AG09309 (cell line): Measurements from ENCODE around the gene STEAP1B.

Experiments
- DNase-seq: peaks from one replicate; pipeline ENCODE4 v3.0.0-alpha.2; 2010; ENCODE audit warnings: low read depth
- H3K4me3 ChIP-seq: 2 replicates; pipeline ENCODE4 v1.5.1; 2011; ENCODE audit warnings: mild to moderate bottlenecking, low read depth, low read length, moderate library complexity; ENCODE audit not compliant: control insufficient read depth
- CTCF ChIP-seq: IDR thresholded peaks from 2 replicates; pipeline ENCODE4 v1.5.1; 2011; ENCODE audit warnings: mild to moderate bottlenecking, low read depth, low read length, inconsistent platforms; ENCODE audit not compliant: insufficient read depth, control insufficient read depth; ENCODE audit errors: missing control alignments

The STEAP1B gene

GRCh38 chr7:22386206-22386858 lies 113.7 kb downstream of the STEAP1B start:
- TF ChIP-seq CTCF: no peak
- no peak overlapping the region for H3K4me3 ChIP-seq
- DNase-seq: no peak

GRCh38 chr7:22385326-22385725 lies 114.7 kb downstream of the STEAP1B start:
- H3K4me3 ChIP-seq: no peak overlapping the region
- no peak for DNase-seq
- TF ChIP-seq CTCF: no peak

GRCh38 chr7:22380333-22380732 lies 119.7 kb downstream of the STEAP1B start:
- TF ChIP-seq CTCF: no peak
- DNase-seq: no peak
- no peak overlapping the region for H3K4me3 ChIP-seq

GRCh38 chr7:22378199-22378980 lies 121.6 kb downstream of the STEAP1B start:
- no peak for TF ChIP-seq CTCF
- H3K4me3 ChIP-seq: no peak overlapping the region
- DNase-seq: no peak

GRCh38 chr7:22377703-22378102 lies 122.3 kb downstream of the STEAP1B start:
- no peak for TF ChIP-seq CTCF
- DNase-seq: no peak
- H3K4me3 ChIP-seq: no peak overlapping the region

GRCh38 chr7:22375359-22376048 lies 124.5 kb downstream of the STEAP1B start:
- no peak for DNase-seq
- TF ChIP-seq CTCF: no peak

More at GRCh38 chr7:22375359-22376048, 124.5 kb downstream of the STEAP1B start:
- H3K4me3 ChIP-seq: no peak overlapping the region
